ENCODE results near the gene PMFBP1. TPM values are rescaled to one million over a fixed set of nuclear protein-coding genes. Genes with fewer than 3 reads are reported as not detected.

The PMFBP1 gene
- polyA plus RNA-seq, 1 donor from 2014 or later = 1.0 TPM

DNA sequence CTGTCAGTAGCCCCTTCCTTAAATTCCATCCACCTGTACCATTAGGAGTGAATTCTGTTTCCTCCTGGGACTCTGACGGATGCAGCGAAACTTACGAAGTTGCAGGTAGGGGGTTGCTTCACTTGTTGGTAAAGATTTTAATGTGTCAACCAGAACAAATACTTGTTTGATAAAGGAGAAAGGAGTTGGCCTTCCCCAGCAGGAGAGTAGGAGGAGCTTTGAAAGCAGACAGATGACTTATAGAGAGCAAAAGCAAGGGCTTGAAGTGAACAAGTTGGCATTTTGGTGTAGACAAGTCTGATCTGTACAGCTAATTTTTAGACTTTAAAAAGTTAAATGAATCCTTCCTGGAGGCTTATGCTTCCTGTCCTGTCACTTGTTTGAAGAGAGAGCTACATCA lies 38.1 kb upstream of the PMFBP1 start:
- no peak for TF ChIP-seq MXI1 (conservative IDR thresholded peaks at IDR 0.05; ENCODE audit: poor library complexity, severe bottlenecking)
- TF ChIP-seq, protein P1, sequence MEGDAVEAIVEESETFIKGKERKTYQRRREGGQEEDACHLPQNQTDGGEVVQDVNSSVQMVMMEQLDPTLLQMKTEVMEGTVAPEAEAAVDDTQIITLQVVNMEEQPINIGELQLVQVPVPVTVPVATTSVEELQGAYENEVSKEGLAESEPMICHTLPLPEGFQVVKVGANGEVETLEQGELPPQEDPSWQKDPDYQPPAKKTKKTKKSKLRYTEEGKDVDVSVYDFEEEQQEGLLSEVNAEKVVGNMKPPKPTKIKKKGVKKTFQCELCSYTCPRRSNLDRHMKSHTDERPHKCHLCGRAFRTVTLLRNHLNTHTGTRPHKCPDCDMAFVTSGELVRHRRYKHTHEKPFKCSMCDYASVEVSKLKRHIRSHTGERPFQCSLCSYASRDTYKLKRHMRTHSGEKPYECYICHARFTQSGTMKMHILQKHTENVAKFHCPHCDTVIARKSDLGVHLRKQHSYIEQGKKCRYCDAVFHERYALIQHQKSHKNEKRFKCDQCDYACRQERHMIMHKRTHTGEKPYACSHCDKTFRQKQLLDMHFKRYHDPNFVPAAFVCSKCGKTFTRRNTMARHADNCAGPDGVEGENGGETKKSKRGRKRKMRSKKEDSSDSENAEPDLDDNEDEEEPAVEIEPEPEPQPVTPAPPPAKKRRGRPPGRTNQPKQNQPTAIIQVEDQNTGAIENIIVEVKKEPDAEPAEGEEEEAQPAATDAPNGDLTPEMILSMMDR (IDR thresholded peaks at IDR 0.05; ENCODE audit: poor library complexity, severe bottlenecking) = no peak
- TF ChIP-seq POLR2AphosphoS5 (IDR thresholded peaks at IDR 0.05) = no peak
- no peak for TF ChIP-seq EP300 (conservative IDR thresholded peaks at IDR 0.05; ENCODE audit: poor library complexity, severe bottlenecking)
- TF ChIP-seq, protein P2, sequence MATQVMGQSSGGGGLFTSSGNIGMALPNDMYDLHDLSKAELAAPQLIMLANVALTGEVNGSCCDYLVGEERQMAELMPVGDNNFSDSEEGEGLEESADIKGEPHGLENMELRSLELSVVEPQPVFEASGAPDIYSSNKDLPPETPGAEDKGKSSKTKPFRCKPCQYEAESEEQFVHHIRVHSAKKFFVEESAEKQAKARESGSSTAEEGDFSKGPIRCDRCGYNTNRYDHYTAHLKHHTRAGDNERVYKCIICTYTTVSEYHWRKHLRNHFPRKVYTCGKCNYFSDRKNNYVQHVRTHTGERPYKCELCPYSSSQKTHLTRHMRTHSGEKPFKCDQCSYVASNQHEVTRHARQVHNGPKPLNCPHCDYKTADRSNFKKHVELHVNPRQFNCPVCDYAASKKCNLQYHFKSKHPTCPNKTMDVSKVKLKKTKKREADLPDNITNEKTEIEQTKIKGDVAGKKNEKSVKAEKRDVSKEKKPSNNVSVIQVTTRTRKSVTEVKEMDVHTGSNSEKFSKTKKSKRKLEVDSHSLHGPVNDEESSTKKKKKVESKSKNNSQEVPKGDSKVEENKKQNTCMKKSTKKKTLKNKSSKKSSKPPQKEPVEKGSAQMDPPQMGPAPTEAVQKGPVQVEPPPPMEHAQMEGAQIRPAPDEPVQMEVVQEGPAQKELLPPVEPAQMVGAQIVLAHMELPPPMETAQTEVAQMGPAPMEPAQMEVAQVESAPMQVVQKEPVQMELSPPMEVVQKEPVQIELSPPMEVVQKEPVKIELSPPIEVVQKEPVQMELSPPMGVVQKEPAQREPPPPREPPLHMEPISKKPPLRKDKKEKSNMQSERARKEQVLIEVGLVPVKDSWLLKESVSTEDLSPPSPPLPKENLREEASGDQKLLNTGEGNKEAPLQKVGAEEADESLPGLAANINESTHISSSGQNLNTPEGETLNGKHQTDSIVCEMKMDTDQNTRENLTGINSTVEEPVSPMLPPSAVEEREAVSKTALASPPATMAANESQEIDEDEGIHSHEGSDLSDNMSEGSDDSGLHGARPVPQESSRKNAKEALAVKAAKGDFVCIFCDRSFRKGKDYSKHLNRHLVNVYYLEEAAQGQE (IDR thresholded peaks at IDR 0.05; ENCODE audit: borderline replicate concordance) = no peak
- no peak for TF ChIP-seq SMC3 (conservative IDR thresholded peaks at IDR 0.05; ENCODE audit: poor library complexity)
- TF ChIP-seq EZH2 (IDR thresholded peaks at IDR 0.05; ENCODE audit: borderline replicate concordance, insufficient read depth, low read length, poor library complexity, severe bottlenecking) = no peak
- Histone ChIP-seq H3K9me2 (ENCODE audit: insufficient read depth, low read length) (no peaks in the 10 kb centered on the region), H3F3A (ENCODE audit: insufficient read depth, low read length, poor library complexity, severe bottlenecking) (no peaks in the 10 kb centered on the region), H2AFZ (ENCODE audit: low read depth, low read length) (no peak overlapping the region), H3K27ac (ENCODE audit: low read length) (no peak overlapping the region), H3K79me2 (replicated peaks; ENCODE audit: insufficient read depth, low read length) (no peaks in the 10 kb centered on the region), H3K36me3 (ENCODE audit: insufficient read depth, low read length) (no peaks in the 10 kb centered on the region), H4K20me1 (ENCODE audit: insufficient read depth) (no peaks in the 10 kb centered on the region), H3K4me3 (ENCODE audit: low read length) (no peak overlapping the region), H3K9ac (ENCODE audit: low read length) (no peak overlapping the region), H3K27me3 (ENCODE audit: insufficient read depth, low read depth, low read length) (no peaks in the 10 kb centered on the region), H3K4me2 (ENCODE audit: low read length) (no peak overlapping the region), H3K9me3 (ENCODE audit: low read length) (peaks cover 3% of the 10 kb centered on the region)

DNA sequence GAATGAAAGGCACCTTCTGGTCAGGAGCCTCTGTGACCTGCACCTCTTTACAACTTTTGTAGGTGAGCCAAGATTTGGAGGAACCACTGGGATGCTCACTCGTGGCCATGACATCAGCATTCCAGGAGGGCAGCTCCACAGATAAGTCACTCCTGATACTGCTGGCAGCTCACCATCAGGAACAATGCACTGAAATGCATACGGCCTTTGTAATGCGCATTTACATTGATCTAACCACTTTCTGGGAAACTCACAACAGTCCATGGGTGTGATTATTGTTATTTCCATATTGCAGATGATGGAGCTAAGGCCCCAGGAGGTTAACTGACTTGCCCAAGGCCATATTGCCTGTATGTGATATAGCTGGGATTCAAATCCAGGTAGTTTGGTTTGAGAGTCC lies 34.3 kb upstream of the PMFBP1 start:
- Histone ChIP-seq H3K27me3 (ENCODE audit: insufficient read depth, low read depth, low read length) (no peaks in the 10 kb centered on the region), H3K9ac (ENCODE audit: low read length) (no peak overlapping the region), H3K27ac (ENCODE audit: low read length) (no peak overlapping the region), H3K36me3 (ENCODE audit: insufficient read depth, low read length) (no peaks in the 10 kb centered on the region), H4K20me1 (ENCODE audit: insufficient read depth) (no peaks in the 10 kb centered on the region), H3K9me3 (ENCODE audit: low read length) (no peaks in the 10 kb centered on the region), H3K4me2 (ENCODE audit: low read length) (no peak overlapping the region), H3F3A (ENCODE audit: insufficient read depth, low read length, poor library complexity, severe bottlenecking) (peaks cover 3% of the 10 kb centered on the region), H3K9me2 (ENCODE audit: insufficient read depth, low read length) (no peaks in the 10 kb centered on the region), H3K79me2 (replicated peaks; ENCODE audit: insufficient read depth, low read length) (no peaks in the 10 kb centered on the region), H3K4me3 (ENCODE audit: low read length) (no peak overlapping the region), H2AFZ (ENCODE audit: low read depth, low read length) (no peak overlapping the region)
- TF ChIP-seq EZH2 (IDR thresholded peaks at IDR 0.05; ENCODE audit: borderline replicate concordance, insufficient read depth, low read length, poor library complexity, severe bottlenecking) (no peak), MXI1 (conservative IDR thresholded peaks at IDR 0.05; ENCODE audit: poor library complexity, severe bottlenecking) (no peak), RAD21 (conservative IDR thresholded peaks at IDR 0.05) (no peak)
- TF ChIP-seq, protein P1 (IDR thresholded peaks at IDR 0.05; ENCODE audit: poor library complexity, severe bottlenecking) = no peak
